ENCODE results near the gene FZD2. TPM values are rescaled to one million over a fixed set of nuclear protein-coding genes. Genes with fewer than 3 reads are reported as not detected.

Gene FZD2
- polyA plus RNA-seq, 2 of the 4 experiments (the other 2 are of a cell fraction) = 25.8 to 54.9 TPM

DNA sequence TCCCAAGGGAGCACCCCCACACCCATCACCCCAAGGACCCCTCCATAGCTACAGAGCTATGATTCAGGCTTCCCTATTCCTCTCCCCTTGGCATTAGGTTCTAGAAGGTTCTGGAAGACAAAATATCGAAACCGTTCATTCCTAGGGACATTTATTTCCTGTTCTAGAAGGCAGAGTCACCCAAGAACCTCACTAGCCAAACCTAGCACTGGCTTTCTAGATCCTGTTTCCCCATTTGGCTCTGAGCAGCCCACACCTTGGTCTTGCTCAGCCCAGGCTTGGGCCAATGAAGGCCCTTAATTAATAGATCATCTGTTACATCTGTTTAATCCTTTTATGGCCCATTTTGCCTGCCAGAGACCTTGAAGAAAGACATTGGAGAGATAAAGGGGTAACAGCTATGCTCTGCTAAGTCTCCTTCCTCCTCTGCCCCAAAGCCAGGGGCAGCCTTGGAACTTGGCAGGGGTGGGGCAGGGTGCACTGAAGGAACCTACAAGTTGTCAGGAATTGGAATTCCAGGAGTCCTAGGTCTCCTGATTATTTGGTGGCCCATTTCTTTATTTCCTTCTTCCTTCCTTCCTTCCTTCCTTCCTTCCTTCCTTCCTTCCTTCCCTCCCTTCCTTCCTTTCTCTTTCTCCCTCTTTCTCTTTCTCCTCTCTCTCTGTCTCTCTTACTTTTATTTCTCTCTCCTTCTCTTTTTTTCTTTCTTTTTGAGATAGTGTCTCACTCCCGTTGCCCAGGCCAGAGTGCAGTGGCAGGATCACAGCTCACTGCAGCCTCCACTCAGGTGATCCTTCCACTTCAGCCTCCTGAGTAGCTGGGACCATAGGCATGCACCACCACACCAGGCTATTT lies 8.7 kb upstream of the FZD2 start:
- peaks cover 14% of the 10 kb centered on the region for H3K9me3 ChIP-seq
- TF ChIP-seq, protein P1, sequence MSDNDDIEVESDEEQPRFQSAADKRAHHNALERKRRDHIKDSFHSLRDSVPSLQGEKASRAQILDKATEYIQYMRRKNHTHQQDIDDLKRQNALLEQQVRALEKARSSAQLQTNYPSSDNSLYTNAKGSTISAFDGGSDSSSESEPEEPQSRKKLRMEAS (IDR thresholded peaks at IDR 0.05) = peak; percentile 34; the same call in 1 of the 2 replicates
- TF ChIP-seq KDM1A (IDR thresholded peaks at IDR 0.05; ENCODE audit: low read depth) = no peak
- ChIA-PET CTCF (interaction anchor here (1.0 to 8.7 kb wide), 4 partner anchors 13 to 185 kb away, joined by 3 to 145 read pairs (median 8); partner anchors contain the start of gene FAM171A2), POLR2A (no interaction called here)
- H3K4me3 ChIP-seq = no peak overlapping the region
- ATAC-seq (no peak), FAIRE-seq (no peak), DNase-seq (ENCODE audit: low read depth in 1 of 2, low spot score in 1 of 2) (no peak)
- H3K27ac ChIP-seq = peak overlapping the region; percentile 93 to 94
- peaks cover 62% of the 10 kb centered on the region for H3K4me1 ChIP-seq
- H3K4me2 ChIP-seq = no peak overlapping the region
- WGBS (ENCODE audit: missing lambda C conversion rate) = 98% methylated on average over 3 of the region's 3 CpGs

DNA sequence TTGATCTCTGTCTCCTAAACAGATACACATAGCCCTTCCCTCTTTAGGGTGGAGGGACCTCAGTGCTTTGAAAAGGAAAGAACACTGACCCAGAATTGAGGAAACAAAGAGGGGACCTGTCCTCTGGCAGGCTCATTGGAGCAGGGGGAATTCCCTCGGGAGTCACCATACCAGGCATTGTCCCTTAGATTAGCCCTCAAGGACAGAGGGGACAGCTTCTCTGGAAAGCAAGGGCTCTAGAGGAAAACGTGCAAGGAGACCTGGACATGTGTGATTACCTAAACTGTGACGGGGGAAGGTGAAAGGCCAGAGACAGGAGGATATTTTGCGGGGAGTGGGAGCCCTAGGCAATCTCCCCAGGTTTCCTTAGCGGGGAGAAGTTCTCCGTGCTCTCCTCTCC lies 7.6 kb upstream of the FZD2 start:
- Histone ChIP-seq H3K27ac (peak overlapping the region; percentile 93 to 94; a peak in 5 of 6 replicates), H3K4me2 (no peak overlapping the region), H3K4me1 (peaks cover 54% of the 10 kb centered on the region), H3K9me3 (peaks cover 14% of the 10 kb centered on the region), H3K4me3 (no peak overlapping the region)
- ChIA-PET CTCF (interaction anchor here (1.3 to 2.1 kb wide), 3 partner anchors 12 to 17 kb away, joined by 3 to 10 read pairs (median 9); no protein-coding TSS in a partner anchor), POLR2A (no interaction called here)
- ATAC-seq = no peak
- 79% methylated on average over 6 of the region's 6 CpGs for WGBS (ENCODE audit: missing lambda C conversion rate)
- FAIRE-seq = no peak
- no peak for DNase-seq (ENCODE audit: low read depth in 1 of 2, low spot score in 1 of 2)
- no peak for TF ChIP-seq POLR2AphosphoS2 (conservative IDR thresholded peaks at IDR 0.05; ENCODE audit: low read length)
- TF ChIP-seq, protein P2, sequence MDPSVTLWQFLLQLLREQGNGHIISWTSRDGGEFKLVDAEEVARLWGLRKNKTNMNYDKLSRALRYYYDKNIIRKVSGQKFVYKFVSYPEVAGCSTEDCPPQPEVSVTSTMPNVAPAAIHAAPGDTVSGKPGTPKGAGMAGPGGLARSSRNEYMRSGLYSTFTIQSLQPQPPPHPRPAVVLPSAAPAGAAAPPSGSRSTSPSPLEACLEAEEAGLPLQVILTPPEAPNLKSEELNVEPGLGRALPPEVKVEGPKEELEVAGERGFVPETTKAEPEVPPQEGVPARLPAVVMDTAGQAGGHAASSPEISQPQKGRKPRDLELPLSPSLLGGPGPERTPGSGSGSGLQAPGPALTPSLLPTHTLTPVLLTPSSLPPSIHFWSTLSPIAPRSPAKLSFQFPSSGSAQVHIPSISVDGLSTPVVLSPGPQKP (IDR thresholded peaks at IDR 0.05; ENCODE audit: low read depth, low read length) = no peak
- no peak for TF ChIP-seq KDM5A (IDR thresholded peaks at IDR 0.05)
- no peak for TF ChIP-seq CHD4 (IDR thresholded peaks at IDR 0.05; ENCODE audit: borderline replicate concordance)
- no peak for TF ChIP-seq HOXB5 (CRISPR knock-in tag; IDR thresholded peaks at IDR 0.05)
- TF ChIP-seq, protein P3, sequence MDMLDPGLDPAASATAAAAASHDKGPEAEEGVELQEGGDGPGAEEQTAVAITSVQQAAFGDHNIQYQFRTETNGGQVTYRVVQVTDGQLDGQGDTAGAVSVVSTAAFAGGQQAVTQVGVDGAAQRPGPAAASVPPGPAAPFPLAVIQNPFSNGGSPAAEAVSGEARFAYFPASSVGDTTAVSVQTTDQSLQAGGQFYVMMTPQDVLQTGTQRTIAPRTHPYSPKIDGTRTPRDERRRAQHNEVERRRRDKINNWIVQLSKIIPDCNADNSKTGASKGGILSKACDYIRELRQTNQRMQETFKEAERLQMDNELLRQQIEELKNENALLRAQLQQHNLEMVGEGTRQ (IDR thresholded peaks at IDR 0.05) = no peak
- no peak for TF ChIP-seq ZFP36 (IDR thresholded peaks at IDR 0.05; ENCODE audit: borderline replicate concordance, partially characterized antibody)
- TF ChIP-seq HDAC2 (IDR thresholded peaks at IDR 0.05) = no peak

DNA sequence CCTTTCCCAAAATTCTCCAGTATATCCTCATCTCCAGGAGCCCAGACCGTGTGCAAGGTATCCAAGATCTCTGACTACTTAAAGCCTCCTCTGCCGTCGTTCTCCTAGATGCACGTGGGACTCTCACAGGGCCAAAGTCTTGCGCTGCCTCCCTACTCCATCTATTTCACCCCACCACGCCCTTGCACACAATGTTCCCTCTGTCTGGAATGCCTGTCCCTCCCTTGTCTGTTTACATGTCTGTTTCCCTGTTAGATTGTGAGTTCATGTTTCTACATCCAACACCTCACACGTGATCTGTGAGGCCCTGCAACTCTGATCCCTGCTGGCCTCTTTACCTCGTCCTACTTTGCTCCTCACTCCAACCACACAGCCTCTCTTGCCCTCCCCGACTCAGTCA lies 4.9 kb upstream of the FZD2 start:
- DNase-seq (ENCODE audit: low read depth in 1 of 2, low spot score in 1 of 2) (peak in 1 of 2 experiments; percentile 58), ATAC-seq (no peak), FAIRE-seq (peak; percentile 67)
- TF ChIP-seq, protein P1 (IDR thresholded peaks at IDR 0.05) = 0 out of 2 replicates have a peak, but pooled peaks have one; percentile 22
- TF ChIP-seq FOXS1 (CRISPR knock-in tag; IDR thresholded peaks at IDR 0.05) = no peak
- POLR2A ChIA-PET = no interaction called here
- Histone ChIP-seq H3K4me1 (peaks cover 46% of the 10 kb centered on the region), H3K4me3 (no peak overlapping the region), H3K27ac (peak overlapping the region; percentile 65 to 69), H3K9me3 (no peaks in the 10 kb centered on the region), H3K4me2 (peak overlapping the region; percentile 32; the same call in 1 of the 3 replicates)
- 71% methylated on average over 9 of the region's 9 CpGs for WGBS (ENCODE audit: missing lambda C conversion rate)
- CTCF ChIA-PET = interaction anchor here (0.6 to 6.4 kb wide), 7 partner anchors 8 to 89 kb away, joined by 3 to 81 read pairs (median 4); no protein-coding TSS in a partner anchor

DNA sequence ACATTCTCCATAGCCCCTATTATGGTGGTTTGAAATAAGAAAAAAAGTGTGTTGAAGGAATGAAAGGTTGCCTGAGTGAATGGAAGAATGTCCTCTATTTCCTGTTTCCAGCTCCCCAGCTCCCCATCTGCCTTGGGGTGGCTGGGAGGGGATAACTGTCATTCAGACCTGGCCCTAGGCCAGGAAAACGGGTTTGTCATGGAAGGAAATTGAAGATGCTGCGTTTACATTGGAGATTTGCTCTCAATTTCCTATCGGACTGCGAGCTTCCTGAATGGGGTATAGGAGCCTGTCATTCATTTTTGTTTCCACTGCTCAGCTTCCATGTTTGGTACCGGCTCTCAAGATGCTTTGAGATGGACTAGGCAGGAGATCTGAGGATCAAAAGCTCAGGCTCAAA lies 2.2 kb upstream of the FZD2 start:
- Histone ChIP-seq H3K9me3 (no peaks in the 10 kb centered on the region), H3K27ac (peak overlapping the region; percentile 94 to 95), H3K4me1 (peaks cover 49% of the 10 kb centered on the region), H3K4me3 (no peak overlapping the region), H3K4me2 (peak overlapping the region; percentile 92)
- FAIRE-seq (no peak), ATAC-seq (no peak), DNase-seq (ENCODE audit: low read depth in 1 of 2, low spot score in 1 of 2) (no peak)
- CTCF ChIA-PET = interaction anchor here (1.0 to 6.4 kb wide), 6 partner anchors 9 to 25 kb away, joined by 3 to 81 read pairs (median 4); no protein-coding TSS in a partner anchor
- 51% methylated on average over 5 of the region's 5 CpGs for WGBS (ENCODE audit: missing lambda C conversion rate)
- POLR2A ChIA-PET = interaction anchor here (1.6 to 5.0 kb wide), 2 partner anchors 12 to 18 kb away, joined by 4 to 110 read pairs; no protein-coding TSS in a partner anchor
- TF ChIP-seq CHD4 (IDR thresholded peaks at IDR 0.05; ENCODE audit: borderline replicate concordance) = no peak
- TF ChIP-seq RFX5 (IDR thresholded peaks at IDR 0.05) = no peak
- TF ChIP-seq FOSL2 (IDR thresholded peaks at IDR 0.05) = no peak
- no peak for TF ChIP-seq FOSL2 (CRISPR knock-in tag; IDR thresholded peaks at IDR 0.05)
- TF ChIP-seq ZFP36 (IDR thresholded peaks at IDR 0.05; ENCODE audit: borderline replicate concordance, partially characterized antibody) = no peak
- TF ChIP-seq NPAS2 (CRISPR knock-in tag; IDR thresholded peaks at IDR 0.05; ENCODE audit: borderline replicate concordance) = no peak
- TF ChIP-seq, protein P3 (IDR thresholded peaks at IDR 0.05) = no peak
- no peak for TF ChIP-seq FOSB (CRISPR knock-in tag; IDR thresholded peaks at IDR 0.05)
- TF ChIP-seq, protein P4, sequence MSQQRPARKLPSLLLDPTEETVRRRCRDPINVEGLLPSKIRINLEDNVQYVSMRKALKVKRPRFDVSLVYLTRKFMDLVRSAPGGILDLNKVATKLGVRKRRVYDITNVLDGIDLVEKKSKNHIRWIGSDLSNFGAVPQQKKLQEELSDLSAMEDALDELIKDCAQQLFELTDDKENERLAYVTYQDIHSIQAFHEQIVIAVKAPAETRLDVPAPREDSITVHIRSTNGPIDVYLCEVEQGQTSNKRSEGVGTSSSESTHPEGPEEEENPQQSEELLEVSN (IDR thresholded peaks at IDR 0.05; ENCODE audit: borderline replicate concordance, low read depth) = no peak
- no peak for TF ChIP-seq JUN (IDR thresholded peaks at IDR 0.05)
- TF ChIP-seq, protein P5, sequence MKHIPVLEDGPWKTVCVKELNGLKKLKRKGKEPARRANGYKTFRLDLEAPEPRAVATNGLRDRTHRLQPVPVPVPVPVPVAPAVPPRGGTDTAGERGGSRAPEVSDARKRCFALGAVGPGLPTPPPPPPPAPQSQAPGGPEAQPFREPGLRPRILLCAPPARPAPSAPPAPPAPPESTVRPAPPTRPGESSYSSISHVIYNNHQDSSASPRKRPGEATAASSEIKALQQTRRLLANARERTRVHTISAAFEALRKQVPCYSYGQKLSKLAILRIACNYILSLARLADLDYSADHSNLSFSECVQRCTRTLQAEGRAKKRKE (CRISPR knock-in tag; IDR thresholded peaks at IDR 0.05; ENCODE audit: low read depth) = no peak
- TF ChIP-seq ZC3H11A (IDR thresholded peaks at IDR 0.05) = no peak
- no peak for TF ChIP-seq NFE2L2 (conservative IDR thresholded peaks at IDR 0.05; ENCODE audit: low read length)
- no peak for TF ChIP-seq SMC3 (IDR thresholded peaks at IDR 0.05)

Measured in A549 (cell line).